CD4-positive, alpha-beta T cell treated with Interleukin-15 for 1 hour (primary cell): ENCODE results near the gene SLC38A2.
A peak's percentile ranks its signal among the peaks of the same experiment; 100 is the strongest.
"Not testable (repeated sequence)": the region's sequence is repeated elsewhere in the genome, so short reads cannot be mapped to it uniquely, and the experiment has no call there.

Experiments used
- DNase-seq: peaks from one replicate; pipeline ENCODE4 v3.0.0-alpha.2; 2020

The SLC38A2 gene

DNA sequence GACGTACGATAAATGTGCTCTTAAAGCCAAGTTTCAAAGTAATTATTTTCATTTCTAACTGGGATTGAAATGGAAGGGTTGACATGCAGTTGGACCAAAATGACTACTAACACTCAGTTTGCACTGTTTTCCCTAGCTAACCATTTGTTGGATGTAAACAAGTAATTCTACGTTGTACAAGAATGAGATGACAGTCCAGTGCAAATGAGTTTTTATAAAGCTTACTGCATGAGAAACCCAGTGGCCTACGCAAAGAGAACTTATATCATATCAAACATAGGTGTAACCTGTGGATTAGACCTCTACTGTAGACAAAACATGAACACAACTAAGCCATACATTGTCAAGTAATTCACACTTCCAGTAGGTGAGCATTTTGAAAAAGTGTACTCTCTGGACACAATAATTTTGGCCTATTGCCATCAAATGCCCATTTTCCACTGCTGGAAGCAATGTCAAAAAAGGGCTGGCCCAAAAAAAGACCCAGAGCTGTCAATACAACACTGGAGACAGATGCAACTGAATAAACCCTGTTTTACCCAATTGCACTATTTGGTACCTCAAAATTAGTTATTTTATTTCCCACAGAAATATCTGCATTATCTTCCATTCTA is 12.8 kb downstream of the SLC38A2 start:
- DNase-seq: no peak

DNA sequence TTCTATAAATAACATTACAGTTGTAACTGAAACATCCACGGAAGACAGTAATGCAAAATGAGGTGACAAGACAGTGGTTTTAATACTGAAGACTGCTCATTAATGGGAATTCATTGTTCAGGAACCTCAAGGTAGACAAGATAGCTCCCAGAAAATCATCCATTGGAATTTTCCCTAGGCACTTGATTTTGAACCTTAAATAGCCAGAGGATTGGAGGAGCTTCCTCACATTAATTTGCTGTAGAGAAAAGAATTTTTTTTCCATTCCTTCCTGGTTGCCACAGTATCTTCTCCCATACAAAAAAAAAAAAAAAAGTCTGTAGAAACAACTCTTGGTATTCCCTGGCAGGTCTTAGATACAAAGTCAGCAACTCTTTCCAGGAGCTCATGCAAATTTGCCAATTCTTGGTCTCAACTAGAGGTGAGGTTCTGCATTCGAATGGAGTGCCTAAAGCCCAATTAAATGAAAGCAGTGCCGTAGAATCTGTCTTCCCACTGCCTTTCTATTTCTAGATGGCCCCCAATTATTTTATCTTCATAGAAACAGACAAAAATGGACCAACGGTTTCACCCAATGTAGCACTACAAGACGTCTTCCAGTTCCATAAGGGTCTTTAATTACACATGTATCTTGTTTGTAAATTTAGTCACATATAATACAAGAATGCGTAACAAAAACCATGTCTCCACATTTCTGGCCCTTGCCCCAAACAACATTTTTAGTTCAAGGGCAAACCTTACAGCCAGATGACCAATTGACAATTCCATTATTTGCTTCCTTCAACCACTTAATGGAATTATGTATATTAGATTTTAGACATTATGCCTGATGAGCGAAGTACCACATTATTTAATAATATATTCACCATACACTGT is 13.5 kb downstream of the SLC38A2 start:
- no peak for DNase-seq

DNA sequence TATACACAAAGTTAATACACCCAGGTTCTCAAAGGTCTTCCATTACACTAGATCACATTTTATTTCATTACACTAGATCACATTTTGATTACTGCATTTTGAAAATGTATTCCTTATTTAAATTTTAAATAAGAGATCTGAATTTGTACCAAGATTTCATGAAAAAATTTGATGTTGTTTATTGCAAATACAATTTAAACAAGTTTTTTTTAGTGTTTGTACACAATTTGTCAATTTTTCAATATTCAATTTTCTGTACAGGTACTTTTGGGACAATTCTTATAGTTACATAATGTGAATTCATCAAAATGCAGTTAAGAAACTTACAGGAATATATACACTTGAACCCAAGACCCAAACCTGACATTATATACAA is 14.3 kb downstream of the SLC38A2 start:
- no peak for DNase-seq

DNA sequence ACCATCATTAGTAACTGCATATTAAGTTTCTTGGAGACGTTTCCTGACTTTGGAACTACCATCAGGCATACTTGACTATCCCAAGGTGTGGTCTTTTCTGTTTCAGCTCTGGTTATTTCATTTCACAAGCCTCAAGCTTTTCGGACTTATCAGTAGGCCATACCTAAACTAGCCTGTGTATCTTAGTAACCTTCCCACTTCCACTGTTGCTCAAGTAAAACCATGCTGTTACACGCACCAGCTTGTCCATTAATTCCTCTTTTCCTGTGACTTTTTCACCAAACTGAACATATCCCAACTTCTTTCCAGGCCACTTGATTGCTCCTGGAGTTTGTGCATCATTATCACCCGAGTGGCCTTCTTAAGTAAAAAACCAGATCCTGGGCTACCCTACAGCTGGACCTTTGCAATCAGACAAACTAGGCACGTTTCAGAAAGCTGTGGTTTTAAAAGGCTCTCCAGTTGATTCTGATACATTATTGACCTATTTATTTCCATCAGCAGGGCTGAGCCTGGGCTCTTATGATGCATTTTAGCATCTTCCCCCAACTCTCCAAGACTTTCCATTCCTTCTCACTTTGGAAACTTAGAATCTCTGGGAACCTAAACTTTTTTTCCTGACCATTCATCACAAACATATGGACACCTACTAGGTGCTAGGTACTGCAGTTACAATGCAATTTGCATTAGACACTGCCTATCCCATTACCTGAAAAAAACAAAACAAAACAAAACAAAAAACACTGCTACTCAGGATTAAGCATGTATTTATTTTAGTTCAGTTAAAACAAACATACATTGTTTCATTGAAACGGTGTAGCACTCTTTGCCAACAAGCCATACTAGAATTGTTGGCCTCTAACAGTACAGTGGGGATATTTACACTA is 14.9 kb downstream of the SLC38A2 start:
- no peak for DNase-seq

DNA sequence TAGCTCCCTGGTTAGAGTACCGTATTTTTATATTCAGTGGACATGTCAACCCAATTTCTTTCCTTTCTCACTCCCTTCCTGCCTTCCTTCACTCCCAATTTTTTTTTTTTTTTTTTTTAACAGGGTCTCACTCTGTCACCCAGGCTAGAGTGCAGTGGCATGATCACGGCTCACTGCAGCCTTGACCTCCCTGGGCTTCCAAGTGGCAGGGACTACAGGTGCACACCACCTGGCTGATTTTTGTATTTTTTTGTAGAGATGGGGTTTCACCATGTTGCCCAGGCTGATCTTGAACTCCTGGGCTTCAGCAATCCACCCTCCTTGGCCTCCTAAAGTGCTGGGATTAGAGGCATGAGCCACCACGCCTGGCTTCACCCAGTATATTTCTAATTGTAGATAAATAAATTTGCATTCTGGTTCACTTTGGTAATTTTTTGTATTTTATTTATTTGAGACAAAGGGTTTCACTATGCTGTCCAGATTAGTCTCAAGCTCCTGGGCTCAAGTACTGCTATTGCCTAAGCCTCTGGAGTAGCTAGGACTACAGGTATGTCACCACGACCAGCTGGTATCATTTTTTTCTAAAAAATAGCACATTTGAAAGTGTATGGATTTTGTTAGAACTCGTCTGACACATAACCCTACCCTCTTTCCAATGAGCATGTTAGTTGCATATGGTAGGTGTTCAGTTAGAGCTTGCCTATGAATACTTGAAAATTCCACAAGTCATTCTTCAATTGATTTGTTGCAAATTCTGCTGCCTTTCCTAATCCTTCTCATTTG is 15.7 kb downstream of the SLC38A2 start:
- no peak for DNase-seq

DNA sequence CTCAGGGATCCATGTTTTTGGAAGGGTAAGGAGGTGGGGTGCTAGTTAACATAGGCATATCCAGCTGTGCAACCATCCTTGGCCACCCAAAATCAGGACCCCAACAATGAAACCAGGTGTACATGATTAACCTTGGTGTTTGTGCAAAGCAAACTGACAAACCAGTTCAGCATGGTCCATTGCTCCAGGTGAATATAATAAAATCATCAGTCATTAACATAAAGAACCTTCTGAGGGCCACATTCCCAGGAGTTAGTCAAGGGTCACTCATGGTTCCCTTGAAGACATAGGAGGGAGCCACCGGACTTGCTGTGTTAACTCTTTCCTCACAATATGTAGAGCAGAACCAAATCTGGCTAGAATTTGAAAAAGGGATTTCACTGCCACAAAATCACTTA is 17.8 kb downstream of the SLC38A2 start:
- DNase-seq: no peak

DNA sequence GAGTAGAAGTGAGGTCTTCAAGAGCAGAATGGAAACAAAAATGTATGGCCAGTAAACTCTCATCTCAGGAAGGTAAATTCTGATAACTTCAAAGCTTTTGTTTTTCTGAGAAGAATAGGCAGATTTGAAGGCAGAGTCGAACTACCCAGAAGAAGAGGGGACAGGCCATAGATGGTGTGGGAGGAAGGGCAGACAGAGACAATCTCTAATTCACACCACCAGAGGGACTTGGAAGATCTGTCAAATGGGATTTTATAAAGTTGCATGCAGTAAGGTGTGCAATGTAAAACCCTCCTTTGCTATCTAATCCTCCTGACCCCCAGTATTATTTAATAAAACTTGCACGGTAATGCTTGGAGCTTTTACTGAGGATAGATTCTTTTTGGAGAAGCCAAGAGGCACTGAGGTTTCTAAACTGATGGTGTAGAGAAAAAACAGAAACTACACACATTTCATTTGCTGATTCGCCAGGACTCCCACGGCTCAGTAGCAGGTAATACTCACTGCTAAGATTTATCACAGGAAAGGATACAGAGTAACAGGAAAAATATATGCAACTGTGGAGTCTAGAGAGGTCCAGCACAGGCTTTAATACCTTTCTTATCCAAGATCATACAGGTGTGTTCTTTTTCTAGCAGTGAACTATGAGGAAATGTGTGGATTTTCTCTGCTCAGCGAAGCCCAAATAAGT is 18.3 kb downstream of the SLC38A2 start:
- DNase-seq: no peak

DNA sequence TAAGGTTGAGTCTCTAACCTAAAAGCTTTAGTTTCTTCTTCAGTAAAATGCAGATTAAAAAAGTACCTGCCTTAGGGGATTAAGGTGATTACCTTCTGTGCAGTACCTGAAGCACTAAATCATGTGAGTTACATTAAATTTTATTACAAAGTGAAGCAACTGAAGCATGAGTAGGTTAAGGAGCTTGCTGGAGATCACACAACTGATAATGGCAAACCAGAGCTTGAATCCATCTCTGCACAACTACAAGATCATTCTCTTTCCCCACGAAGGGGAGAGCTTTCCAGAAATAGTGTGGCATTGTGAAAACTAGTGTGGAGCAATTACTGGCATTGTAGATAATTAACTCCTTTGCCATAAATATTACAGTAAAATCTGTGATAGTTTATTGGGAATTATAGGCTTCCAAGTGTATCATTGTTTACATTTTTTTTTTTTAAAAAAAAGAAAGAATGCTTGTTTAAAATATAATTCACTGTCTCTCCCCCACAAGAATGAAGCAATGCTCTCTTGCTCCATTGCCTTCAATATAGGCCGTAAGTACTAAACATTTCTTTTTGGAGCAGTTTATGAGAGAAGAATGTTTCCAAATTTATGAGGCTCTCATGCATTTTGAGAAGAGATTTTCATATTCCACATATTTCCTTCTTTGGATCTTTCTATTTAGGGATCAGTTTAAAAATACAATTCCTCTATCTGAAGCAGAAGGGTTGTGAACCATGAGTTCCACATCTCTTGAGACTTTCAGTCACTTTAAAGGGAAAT is 20.5 kb downstream of the SLC38A2 start:
- DNase-seq: no peak

DNA sequence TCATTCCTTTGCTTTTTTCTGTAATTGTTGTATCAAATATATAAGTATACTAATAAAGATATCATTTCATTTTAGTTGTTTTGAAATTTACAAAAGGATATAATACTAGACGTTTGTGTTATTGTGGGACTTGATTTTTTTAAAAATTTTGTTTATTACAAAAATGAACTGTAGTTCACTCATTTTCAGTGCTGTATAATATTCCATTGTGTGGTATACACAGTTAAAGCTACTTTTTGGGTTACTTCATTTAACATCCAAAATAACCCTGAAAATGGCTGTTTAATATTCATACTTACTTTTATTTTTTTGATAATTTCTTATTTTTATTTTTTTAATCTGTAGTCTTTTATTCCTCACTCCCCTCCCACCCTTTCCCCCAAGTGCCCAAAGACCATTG is 21.4 kb downstream of the SLC38A2 start:
- DNase-seq: no peak

DNA sequence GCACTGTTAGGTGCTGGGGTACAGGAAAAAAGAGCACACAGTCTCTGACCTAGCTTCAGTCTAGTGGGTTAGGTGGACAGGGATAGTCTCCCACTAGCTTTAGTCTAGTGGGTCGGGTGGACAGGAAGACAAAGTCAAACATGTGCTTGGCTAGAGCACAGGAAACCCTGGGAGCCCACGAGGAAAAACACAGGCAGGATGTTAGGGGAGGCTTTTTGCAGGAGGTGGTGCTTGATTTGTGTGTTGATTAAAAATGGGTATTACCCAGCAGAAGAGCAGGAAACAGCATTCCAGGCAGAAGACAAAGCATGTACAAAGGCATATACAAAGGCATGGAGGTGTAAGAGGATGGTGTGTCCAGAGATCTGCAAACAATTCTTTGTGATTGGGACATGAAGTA is 23.3 kb downstream of the SLC38A2 start:
- no peak for DNase-seq

DNA sequence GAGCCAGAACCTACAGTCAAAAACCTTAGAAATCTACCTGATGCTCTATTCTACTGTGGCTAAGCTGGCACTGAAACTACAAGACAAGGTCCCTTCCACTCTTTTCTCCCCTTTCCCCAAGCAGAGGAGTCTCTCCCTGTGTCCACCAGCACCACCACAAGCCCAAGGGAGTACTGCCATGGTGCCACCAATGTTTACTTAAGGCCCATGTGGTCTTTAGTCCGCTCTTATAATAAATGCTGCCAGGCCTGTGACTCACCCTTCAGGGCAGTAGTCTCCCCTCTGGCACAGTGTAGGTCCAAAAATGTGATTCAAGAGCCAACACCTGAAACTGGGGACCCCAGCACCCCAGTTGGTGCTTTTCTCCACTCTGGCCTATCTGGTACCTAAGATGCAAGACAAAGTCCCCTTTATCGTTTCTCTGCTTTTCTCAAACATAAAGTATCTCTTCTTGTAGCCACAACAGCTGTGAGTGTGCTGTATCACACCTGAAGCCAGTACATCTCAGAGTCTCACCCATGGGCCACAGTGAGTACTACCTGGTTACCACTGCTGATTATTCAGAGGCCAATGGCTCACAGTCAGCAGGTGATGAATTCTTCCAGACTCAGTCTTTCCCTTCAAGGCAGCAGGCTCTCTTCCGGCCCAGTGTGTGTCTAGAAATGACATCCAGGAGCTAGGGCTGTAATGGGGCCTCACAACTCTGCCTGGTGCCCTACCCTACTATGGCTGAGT is 29.3 kb downstream of the SLC38A2 start:
- DNase-seq: no peak

DNA sequence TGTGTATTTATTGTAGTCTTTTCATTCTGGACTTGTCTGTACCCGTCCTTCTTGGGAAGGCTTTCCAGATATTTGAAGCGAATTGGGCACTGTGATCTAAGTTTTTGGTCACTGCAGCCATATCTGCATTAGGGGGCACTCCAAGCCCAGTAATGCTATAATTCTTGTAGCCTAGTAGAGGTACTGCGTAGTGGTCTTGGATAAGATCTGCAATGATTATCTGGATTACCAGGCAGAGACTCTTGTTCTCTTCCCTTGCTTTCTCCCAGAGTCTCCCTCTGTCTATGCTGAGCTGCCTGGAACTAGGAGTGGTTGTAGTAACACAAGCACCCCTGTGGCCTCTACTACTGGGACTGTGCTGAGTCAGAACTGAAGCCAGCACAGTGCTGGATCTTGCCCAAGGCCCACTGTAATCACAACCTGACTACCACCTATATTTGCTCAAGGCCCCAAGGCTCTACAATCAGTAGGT is 30.0 kb downstream of the SLC38A2 start:
- DNase-seq: peak; percentile 26

DNA sequence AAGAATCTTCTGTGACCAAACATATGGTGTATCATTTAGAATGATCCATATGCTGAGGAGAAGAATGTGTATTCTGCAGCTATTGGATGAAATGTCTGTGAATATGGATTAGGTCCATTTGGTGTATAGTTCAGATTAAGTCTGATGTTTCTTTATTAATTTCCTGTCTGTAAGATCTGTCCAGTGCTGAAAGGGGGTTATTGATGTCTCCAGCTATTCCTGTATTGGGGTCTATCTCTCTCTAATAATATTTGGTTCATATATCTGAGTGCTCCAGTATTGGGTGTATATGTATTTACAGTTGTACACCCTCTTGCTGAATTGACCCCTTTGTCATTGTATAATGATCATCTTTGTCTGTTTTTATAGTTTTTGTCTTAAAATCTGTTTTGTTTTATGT is 33.5 kb downstream of the SLC38A2 start:
- DNase-seq: no peak

DNA sequence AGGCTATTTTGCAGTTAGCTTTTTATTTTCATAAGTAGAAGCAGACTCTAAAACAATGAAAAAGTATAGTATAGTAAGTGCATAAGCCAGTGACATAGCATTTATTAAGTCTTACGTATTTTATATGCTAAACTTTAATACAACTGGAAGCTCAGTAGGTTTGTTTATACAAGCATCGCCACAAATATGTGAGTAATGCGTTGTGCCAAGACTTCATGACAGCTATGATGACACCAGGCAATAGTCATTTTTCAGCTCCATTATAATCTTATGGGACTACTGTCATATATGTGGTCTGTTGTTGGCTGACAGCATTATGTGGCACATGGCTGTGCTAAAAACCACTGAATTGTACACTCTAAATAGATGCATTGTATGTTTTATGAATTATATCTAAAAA is 40.3 kb downstream of the SLC38A2 start:
- no peak for DNase-seq

DNA sequence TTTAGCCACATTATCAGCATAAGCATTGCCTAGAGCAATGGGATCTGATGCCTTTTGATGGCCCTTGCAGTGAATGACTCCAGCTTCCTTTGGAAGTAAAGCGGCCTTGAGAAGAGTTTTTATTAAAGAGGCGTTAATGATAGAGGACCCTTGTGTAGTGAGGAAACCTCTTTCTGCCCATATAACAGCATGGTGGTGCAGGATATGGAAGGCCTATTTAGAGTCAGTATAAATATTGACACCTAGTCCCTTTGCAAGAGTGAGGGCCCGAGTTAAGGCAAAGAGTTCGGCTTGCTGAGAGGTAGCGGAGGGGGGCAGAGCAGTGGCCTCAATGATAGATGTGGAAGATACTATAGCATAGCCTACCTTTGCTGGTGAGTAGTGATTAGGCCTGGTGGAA is 47.5 kb downstream of the SLC38A2 start:
- DNase-seq: not testable (repeated sequence)

DNA sequence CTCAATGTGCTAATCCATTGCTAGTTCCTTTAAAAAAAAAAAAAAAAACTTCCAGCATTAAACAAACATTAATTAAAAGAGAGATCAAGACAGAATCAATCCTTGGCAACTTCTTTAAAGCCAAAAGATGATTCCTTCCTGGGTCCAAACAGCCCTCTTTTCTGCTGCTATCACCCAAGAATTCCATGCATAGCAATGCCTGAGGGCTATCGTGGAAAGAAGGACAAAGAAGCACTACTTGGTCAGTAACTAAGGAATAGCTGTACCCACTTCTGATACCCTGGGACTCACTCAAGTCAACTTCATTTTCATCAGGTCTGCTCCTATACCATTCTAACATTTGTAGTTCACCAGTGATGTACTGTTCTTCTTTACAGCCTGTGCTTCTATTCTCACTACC is 51.8 kb downstream of the SLC38A2 start:
- DNase-seq: no peak

DNA sequence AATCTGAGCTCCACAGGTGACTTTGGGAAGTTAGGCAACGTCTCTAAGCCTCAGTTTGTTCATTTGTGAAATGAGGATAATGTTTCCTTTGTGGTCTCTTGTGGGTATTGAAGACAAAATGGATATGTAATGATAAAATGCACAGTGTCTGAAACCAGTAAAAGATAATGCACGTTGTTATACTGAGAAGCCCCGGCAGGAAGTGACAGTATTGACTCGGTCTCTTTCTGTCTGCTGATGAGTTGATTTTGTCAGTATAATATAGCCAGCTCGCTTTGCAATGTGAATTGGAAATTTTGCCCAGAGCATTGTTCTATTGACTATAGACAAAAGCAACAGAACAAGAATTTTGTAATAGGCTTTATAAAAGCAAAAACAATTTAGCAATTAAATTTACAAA is 54.5 kb downstream of the SLC38A2 start:
- DNase-seq: no peak
